Hepatocyte (in vitro differentiated cells): ENCODE measurements around the gene IL6. TPM values are rescaled to one million over a fixed set of nuclear protein-coding genes. Genes with fewer than 3 reads are reported as not detected.

ENCODE experiments used
- DNase-seq: peaks from one replicate; pipeline ENCODE4 v3.0.0-alpha.2; 2016; ENCODE audit warnings: low spot score
- H2AFZ ChIP-seq: fragments of 200-600 bp; sonication (generic); 2 replicates; pipeline ENCODE4 v1.6.0; 2016; ENCODE audit warnings: antibody characterized with exemption, mild to moderate bottlenecking
- H3K27ac ChIP-seq: fragments of 200-600 bp; sonication (generic); 2 replicates; pipeline ENCODE4 v1.5.1; 2016; ENCODE audit warnings: mild to moderate bottlenecking
- H3K27me3 ChIP-seq: fragments of 200-600 bp; sonication (generic); 2 replicates; pipeline ENCODE4 v1.6.1; 2016
- H3K36me3 ChIP-seq: fragments of 200-600 bp; sonication (generic); replicated peaks from 2 replicates; pipeline ENCODE4 v1.5.1; 2016; ENCODE audit warnings: low read depth; ENCODE audit not compliant: insufficient read depth
- H3K4me1 ChIP-seq: fragments of 200-600 bp; sonication (generic); 2 replicates; pipeline ENCODE4 v1.5.1; 2016; ENCODE audit warnings: mild to moderate bottlenecking, moderate library complexity; ENCODE audit not compliant: insufficient read depth
- H3K4me2 ChIP-seq: fragments of 200-600 bp; sonication (generic); 2 replicates; pipeline ENCODE4 v1.6.0; 2016
- H3K4me3 ChIP-seq: fragments of 200-600 bp; sonication (generic); 2 replicates; pipeline ENCODE4 v1.5.1; 2016; ENCODE audit warnings: mild to moderate bottlenecking
- H3K79me2 ChIP-seq: fragments of 200-600 bp; sonication (generic); 2 replicates; pipeline ENCODE4 v1.6.0; 2017; ENCODE audit warnings: mild to moderate bottlenecking
- H3K9me2 ChIP-seq: fragments of 200-600 bp; sonication (generic); replicated peaks from 2 replicates; pipeline ENCODE4 v1.6.0; 2017; ENCODE audit warnings: mild to moderate bottlenecking; ENCODE audit not compliant: insufficient read depth
- H3K9me3 ChIP-seq: fragments of 200-600 bp; sonication (generic); 2 replicates; pipeline ENCODE4 v1.5.1; 2016; ENCODE audit warnings: low read depth, mild to moderate bottlenecking
- H4K20me1 ChIP-seq: fragments of 200-600 bp; sonication (generic); 2 replicates; pipeline ENCODE4 v1.6.0; 2016; ENCODE audit warnings: mild to moderate bottlenecking; ENCODE audit not compliant: insufficient read depth, poor library complexity, severe bottlenecking
- CTCF ChIP-seq: fragments of 200-600 bp; sonication (generic); IDR thresholded peaks from 2 replicates; pipeline ENCODE4 v1.5.1; 2016; ENCODE audit warnings: antibody characterized with exemption, mild to moderate bottlenecking; ENCODE audit not compliant: poor library complexity
- EZH2 ChIP-seq: fragments of 200-600 bp; sonication (generic); IDR thresholded peaks from 2 replicates; pipeline ENCODE4 v1.6.1; 2016; ENCODE audit warnings: antibody characterized with exemption, mild to moderate bottlenecking, borderline replicate concordance
- EZH2phosphoT487 ChIP-seq: fragments of 200-600 bp; sonication (generic); IDR thresholded peaks from one replicate; pipeline ENCODE4 v1.6.1; 2018; ENCODE audit warnings: antibody characterized with exemption, mild to moderate bottlenecking, low read depth, moderate library complexity; ENCODE audit not compliant: unreplicated experiment, severe bottlenecking
- WGBS: methylation state at CpG from one replicate; pipeline ENCODE4 v1.1.6; 2016; ENCODE audit warnings: low lambda C conversion rate; ENCODE audit errors: missing lambda C conversion rate; 5-methylcytosine and 5-hydroxymethylcytosine counted together
- polyA plus RNA-seq: library from polyadenylated mRNA; unstranded; fragments of >200 nt; fragmentation: Nextera tagmentation; extraction: Ambion mirVana; gene quantifications from 2 replicates; pipeline ENCODE4 v1.2.1, GENCODE V29; 2016
- total RNA-seq: library from RNA; depleted of rRNA; stranded (reverse); fragments of >200 nt; gene quantifications from 2 replicates; pipeline ENCODE4 v1.2.3, GENCODE V29; 2014

Gene IL6
- total and polyA plus RNA-seq, 2 experiments from 2014 or later: 3.4 to 4.3 TPM

GRCh38 chr7:22723181-22723601 is 3.8 kb upstream of the IL6 start:
- Histone ChIP-seq H3K36me3 (no peaks in the 10 kb centered on the region), H3K4me1 (peaks cover 9% of the 10 kb centered on the region), H4K20me1 (no peaks in the 10 kb centered on the region), H3K27ac (peak overlapping the region; percentile 62), H3K79me2 (no peaks in the 10 kb centered on the region), H3K27me3 (no peaks in the 10 kb centered on the region), H3K9me3 (no peaks in the 10 kb centered on the region), H2AFZ (no peak overlapping the region), H3K4me2 (peak overlapping the region; percentile 46), H3K9me2 (peaks cover 2% of the 10 kb centered on the region), H3K4me3 (no peak overlapping the region)
- 43% methylated on average over 2 of the region's 2 CpGs for WGBS
- no peak for TF ChIP-seq EZH2
- no peak for TF ChIP-seq EZH2phosphoT487
- TF ChIP-seq CTCF: no peak
- DNase-seq: peak; percentile 34

- H3K4me2 ChIP-seq: peak overlapping the region; percentile 46
- no peak for DNase-seq
- H2AFZ ChIP-seq: no peak overlapping the region
Measured at GRCh38 chr7:22723637-22724036, 3.4 kb upstream of the IL6 start.

GRCh38 chr7:22724861-22725260 is 2.1 kb upstream of the IL6 start:
- H3K9me3 ChIP-seq: no peaks in the 10 kb centered on the region

More at GRCh38 chr7:22723637-22724036, 3.4 kb upstream of the IL6 start:
- no peak overlapping the region for H3K4me3 ChIP-seq
- no peaks in the 10 kb centered on the region for H3K36me3 ChIP-seq
- no peaks in the 10 kb centered on the region for H3K27me3 ChIP-seq
- H3K9me2 ChIP-seq: peaks cover 2% of the 10 kb centered on the region
- peak overlapping the region; percentile 62 for H3K27ac ChIP-seq
- H3K4me1 ChIP-seq: peaks cover 9% of the 10 kb centered on the region
- no peaks in the 10 kb centered on the region for H3K9me3 ChIP-seq
- no peaks in the 10 kb centered on the region for H3K79me2 ChIP-seq
- TF ChIP-seq CTCF: no peak
- no peak for TF ChIP-seq EZH2phosphoT487
- TF ChIP-seq EZH2: no peak
- no peaks in the 10 kb centered on the region for H4K20me1 ChIP-seq
- WGBS: 81% methylated on average over 4 of the region's 4 CpGs

More at GRCh38 chr7:22724861-22725260, 2.1 kb upstream of the IL6 start:
- Histone ChIP-seq H3K27ac (no peak overlapping the region), H3K4me1 (peaks cover 9% of the 10 kb centered on the region), H4K20me1 (no peaks in the 10 kb centered on the region), H3K36me3 (no peaks in the 10 kb centered on the region), H2AFZ (no peak overlapping the region), H3K79me2 (no peaks in the 10 kb centered on the region), H3K27me3 (no peaks in the 10 kb centered on the region), H3K4me2 (no peak overlapping the region), H3K9me2 (no peaks in the 10 kb centered on the region), H3K4me3 (no peak overlapping the region)
- TF ChIP-seq CTCF: no peak
- TF ChIP-seq EZH2phosphoT487: no peak
- no peak for TF ChIP-seq EZH2
- WGBS: 70% methylated on average over 6 of the region's 6 CpGs
- DNase-seq: no peak
